WTC11 (cell line): ENCODE data around the gene CPNE4.

Experiments
- CTCF ChIP-seq: fragments of 200-600 bp; IDR thresholded peaks from 2 replicates; pipeline ENCODE4 v1.8.0; 2022; ENCODE audit warnings: antibody characterized with exemption
- ETV6 ChIP-seq: sonication (generic); formaldehyde crosslinking; IDR thresholded peaks from 2 replicates; pipeline ENCODE4 v1.8.1; 2022; ENCODE audit warnings: mild to moderate bottlenecking, missing genetic modification reagents
- FOXJ3 ChIP-seq: sonication (generic); formaldehyde crosslinking; IDR thresholded peaks from 2 replicates; pipeline ENCODE4 v1.9.0; 2021; ENCODE audit warnings: missing genetic modification reagents, mild to moderate bottlenecking, borderline replicate concordance
- HMGA2 ChIP-seq: fragments of 250-450 bp; sonication (Bioruptor Pico); IDR thresholded peaks from 2 replicates; pipeline ENCODE4 v1.4.0; 2021; ENCODE audit warnings: mild to moderate bottlenecking, moderate library complexity
- NFYB ChIP-seq: sonication (generic); formaldehyde crosslinking; conservative IDR thresholded peaks from 2 replicates; pipeline ENCODE4 v1.8.0; 2022; ENCODE audit warnings: low read depth, missing genetic modification reagents

GRCh38 chr3:131914090-131914691 is 120.6 kb downstream of the CPNE4 start:
- TF ChIP-seq ETV6 (CRISPR knock-in tag) = no peak
- TF ChIP-seq HMGA2 = no peak
- no peak for TF ChIP-seq CTCF
- TF ChIP-seq NFYB (CRISPR knock-in tag) = no peak
- no peak for TF ChIP-seq FOXJ3
